Measurements from ENCODE around the gene ARID1B.

GRCh38 chr6:157047328-157047727 lies 270.1 kb downstream of the ARID1B start:
- TF ChIP-seq CTCF (IDR thresholded peaks at IDR 0.05; ENCODE audit: borderline replicate concordance, extremely low read depth, low read length, poor library complexity, severe bottlenecking) (no peak), EZH2 (IDR thresholded peaks at IDR 0.05; ENCODE audit: borderline replicate concordance, low read depth, low read length, severe bottlenecking) (no peak)

Measured in DND-41 (cell line).